NCI-H187 (cell line): Measurements from ENCODE around the gene ANKRD2.
"Not testable (repeated sequence)": the region's sequence is repeated elsewhere in the genome, so short reads cannot be mapped to it uniquely, and the experiment has no call there.

Experiments used
- DNase-seq, 2 experiments: peaks; one replicate each; lab custom pipeline; 2025; lab: John Stamatoyannopoulos, UW

ANKRD2 gene, protein sequence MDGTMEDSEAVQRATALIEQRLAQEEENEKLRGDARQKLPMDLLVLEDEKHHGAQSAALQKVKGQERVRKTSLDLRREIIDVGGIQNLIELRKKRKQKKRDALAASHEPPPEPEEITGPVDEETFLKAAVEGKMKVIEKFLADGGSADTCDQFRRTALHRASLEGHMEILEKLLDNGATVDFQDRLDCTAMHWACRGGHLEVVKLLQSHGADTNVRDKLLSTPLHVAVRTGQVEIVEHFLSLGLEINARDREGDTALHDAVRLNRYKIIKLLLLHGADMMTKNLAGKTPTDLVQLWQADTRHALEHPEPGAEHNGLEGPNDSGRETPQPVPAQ

DNA sequence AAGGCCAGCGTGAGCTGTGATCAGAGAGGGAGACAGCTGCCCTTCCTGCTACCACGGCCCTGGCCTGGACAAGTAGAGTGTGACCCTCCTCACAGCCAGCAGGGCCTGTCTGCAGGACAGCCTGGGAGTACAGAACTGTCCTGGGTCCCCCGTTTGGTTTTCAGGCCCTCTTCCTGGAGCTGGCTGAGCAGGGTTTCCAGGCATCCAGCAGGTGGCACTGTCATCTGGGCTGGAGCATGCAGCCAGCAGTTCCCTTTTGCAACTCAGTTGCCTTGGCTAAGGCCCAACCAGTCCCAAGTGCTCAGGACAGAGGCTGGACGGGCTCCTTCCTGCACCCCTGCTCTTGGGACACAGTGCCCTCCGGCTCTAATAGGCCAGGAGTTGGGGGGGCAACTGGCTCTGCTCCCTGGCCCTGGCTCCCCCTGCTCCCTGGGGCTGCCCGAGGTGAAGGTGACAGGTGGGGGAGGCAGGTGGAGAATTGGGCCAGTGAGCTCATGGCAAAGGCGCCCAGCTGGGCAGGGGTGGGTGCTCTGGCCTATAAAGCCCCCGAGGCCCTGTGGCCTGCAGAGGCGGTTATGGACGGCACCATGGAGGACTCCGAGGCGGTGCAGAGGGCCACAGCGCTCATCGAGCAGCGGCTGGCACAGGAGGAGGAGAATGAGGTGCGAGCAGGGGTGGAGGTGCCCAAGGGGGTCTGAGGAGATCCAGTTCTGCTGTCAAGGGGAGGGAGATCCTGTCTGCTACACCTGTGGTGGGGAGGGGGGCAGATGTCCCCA lies at the start of gene ANKRD2:
Gene ANKRD2, plus strand, starts transcription at position 566 of the 776 bp plus-strand sequence. Its CDS starts 10 bp downstream, at position 576.
- DNase-seq, result no peak

DNA sequence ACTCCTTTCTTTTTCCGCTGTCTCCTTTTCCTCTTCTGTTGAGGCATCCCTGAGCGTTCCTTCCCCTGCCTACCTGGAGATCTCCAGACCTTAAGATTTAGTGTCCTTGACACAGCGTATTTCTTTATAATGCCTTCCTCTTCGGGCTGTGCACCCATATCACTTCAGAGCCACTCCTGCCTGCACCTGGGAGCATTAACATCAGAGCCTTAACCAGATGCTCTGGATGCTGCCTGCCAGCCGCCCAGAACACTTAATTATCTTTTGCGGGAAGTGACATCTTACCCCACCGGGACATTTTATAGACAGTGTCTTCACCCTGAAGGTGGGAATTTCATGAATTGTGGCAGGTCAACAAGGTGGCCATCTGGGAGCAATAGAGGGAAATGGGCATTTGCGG lies 49.6 kb upstream of the ANKRD2 start:
- no peak for DNase-seq

GRCh38 chr10:97525086-97525485 lies 47.5 kb upstream of the ANKRD2 start:
- DNase-seq, result no peak

DNA sequence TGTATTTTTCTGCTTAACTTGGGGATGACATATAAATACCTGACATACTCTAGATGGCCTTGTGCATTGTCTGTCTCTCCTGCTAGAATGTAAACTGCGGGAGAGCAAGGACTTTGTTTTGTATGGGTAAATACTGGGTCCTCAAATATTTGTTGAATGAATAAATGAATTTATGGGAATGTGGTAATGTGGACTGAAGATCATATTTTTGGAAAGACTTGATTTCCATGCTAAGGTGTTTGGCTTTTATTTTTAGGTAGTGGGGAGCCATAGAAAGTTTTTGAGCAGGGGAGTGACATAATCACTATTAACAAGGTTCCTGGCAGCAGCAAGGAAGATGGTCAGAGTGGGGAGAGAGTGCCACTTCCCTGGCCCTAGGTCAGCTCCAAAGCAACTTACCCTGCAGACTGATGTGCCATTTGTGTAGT lies 46.9 kb upstream of the ANKRD2 start:
- DNase-seq, result no peak

DNA sequence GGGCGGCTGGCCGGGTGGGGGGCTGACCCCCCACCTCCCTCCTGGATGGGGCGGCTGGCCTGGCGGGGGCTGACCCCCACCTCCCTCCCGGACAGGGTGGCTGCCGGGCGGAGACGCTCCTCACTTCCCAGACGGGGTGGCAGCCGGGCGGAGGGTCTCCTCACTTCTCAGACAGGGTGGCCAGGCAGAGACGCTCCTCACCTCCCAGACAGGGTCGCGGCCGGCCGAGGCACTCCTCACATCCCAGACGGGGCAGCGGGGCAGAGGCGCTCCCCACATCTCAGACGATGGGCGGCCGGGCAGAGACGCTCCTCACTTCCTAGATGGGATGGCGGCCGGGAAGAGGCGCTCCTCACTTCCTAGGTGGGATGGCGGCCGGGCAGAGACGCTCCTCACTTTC lies 43.7 kb upstream of the ANKRD2 start:
- DNase-seq, result not testable (repeated sequence)

- no peak for DNase-seq
Observed at GRCh38 chr10:97529685-97530465, 42.7 kb upstream of the ANKRD2 start.

GRCh38 chr10:97531401-97531986 lies 41.1 kb upstream of the ANKRD2 start:
- no peak for DNase-seq

DNA sequence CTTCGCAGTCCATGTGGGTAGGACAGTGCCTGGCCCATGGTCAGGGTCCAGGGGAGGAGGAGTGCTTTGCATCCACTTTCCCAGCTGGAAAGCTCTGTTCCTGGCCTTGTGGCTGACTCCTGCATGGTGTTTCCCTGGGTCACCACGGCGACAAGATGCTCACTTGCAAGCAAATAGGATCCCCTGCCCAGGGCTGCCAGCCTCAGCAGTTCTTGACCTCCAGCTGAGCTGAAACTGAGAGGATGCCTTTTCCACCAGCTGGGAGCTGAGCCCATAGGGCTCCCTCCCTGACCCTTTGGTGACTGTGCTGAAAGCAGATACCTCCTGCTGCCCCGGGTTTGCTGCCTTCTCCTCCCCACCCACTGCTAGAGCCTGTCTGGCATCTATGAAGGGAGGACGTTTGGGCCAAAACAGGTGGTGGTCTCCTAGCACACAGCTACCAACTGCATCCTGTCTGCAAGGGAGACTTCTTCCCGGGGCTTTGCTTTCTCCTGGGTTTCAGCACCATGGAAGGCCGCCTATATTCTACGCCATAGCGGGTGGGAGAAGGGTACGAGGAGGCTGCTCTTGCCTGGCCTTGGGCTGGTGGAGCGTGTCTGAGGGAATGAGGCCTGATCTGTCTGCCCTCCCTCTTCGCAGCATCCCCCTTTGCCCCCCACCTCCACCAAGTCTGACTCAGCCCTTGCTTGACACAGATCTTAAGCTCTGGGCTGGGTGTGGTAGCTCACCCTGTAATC lies 39.5 kb upstream of the ANKRD2 start:
- DNase-seq, result no peak

DNA sequence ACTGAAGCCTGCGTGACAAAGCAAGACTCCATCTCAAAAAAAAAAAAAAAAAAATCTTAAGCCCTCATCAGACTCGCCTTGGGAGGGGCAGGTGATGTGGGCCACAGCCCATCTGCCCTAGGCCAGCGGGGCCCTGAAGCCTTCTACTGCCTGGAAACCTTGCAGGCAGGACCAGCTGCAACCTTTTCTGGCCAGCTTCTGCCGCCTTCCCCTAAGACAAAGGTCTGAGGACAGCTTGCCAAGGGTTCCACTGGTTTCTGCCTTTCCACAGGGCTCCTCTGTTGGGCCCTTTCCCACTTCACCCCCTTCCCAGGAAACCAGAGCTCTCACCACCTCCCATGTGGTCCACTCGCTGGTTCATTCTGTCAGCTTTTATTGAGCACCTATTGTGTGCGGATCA lies 38.7 kb upstream of the ANKRD2 start:
- no peak for DNase-seq

DNA sequence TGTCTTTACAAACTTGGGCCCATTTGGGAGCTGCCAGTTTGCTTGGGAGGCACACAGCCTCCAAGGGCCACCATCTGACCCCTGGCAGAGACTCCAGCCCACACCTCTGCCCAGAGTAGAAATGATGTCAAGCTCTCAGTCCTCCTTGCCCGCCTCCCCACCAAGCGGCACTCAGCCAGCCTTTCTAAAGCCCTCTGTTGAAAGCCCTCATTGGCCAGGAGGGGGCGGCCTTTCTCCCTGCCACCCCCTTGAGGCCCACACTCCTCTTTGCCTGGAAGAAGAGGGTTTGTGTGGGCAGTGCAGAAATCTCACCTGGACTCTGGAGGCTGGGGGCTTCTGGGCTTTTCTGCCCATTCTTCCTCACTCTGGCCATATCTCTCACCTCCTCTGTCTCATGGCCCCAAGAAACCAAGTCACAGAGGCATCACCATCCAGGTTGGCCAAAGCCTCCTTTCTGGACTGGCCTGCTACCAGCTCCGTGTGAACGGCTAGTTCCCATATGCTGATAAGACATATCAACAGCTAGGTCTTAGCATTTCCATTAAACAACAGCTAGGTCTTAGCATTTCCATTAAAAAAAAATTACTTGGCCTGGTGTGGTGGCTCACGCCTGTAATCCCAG lies 37.7 kb upstream of the ANKRD2 start:
- no peak for DNase-seq

DNA sequence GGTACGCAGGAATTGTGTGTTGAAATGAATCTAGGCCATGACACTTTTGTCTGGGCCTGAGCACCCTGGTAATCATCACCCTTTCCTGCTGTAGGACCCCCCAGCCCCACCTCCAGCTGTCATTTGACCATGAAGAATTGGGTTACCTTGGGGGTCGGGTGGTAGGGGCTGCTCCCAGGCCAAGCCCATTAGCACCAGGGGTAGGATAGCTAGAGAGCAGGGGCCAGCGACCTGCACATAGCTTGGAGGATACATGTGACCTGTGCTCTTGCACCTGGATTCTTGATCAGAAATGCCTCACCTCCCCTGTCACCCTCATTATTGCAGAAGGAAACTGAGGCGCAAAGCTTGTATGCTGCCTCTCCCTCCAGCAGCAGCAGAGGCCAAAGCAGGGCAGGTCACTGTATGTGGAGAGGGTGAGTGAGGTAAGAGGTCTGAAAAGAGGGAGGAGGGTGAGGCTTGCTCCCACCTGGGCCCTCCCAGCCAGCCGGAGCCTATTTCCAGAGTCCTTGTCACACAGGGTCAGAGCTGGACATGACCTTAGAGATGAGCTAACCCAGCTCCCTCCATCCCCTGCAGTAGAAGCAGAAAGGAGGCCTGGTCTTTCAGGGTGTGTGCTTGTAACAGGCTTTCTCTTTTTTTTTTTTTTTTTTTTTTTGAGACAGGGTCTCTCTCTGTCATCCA lies 35.3 kb upstream of the ANKRD2 start:
- DNase-seq, result no peak

DNA sequence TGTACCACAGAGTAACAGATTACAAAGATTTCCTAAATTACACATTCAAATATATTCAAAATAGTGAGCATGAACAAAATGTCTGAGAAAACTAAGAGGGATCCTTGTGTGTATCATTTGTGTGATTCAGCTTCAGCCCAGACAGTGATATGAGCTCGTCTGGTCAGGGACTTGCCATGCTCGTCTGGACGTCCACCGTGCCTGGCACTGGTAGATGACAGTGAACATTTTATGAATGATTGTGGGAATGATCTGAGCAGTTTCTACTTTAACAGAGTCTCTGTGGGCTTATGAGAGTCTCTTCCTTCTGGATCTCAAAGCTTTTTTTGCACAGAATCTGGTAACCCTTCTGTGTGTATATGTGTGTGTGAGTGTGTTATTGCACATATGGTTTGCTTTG lies 34.2 kb upstream of the ANKRD2 start:
- no peak for DNase-seq

DNA sequence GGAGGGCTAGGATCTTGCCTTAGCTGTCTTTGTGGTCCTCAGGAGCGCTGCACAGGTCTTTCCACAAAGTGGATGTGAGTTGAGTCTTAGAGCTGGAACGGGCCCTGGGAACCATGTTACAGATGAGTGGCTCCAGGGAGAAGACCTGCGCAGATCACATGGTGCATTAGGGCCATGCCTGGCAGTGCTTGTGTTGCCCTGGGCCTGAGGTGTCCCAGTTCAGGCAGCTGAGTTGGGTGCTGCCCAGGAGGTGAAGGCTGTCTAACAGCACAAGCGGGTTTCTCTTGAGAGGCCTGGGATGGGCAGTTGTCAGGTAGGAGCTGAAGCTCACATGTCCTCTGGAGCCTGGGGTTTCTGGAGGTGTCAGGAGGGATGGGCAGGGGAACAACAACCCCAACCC lies 33.7 kb upstream of the ANKRD2 start:
- DNase-seq, result no peak

GRCh38 chr10:97539523-97540200 lies 32.9 kb upstream of the ANKRD2 start:
- DNase-seq, result no peak

GRCh38 chr10:97540669-97541500 lies 31.7 kb upstream of the ANKRD2 start:
- DNase-seq, result no peak

DNA sequence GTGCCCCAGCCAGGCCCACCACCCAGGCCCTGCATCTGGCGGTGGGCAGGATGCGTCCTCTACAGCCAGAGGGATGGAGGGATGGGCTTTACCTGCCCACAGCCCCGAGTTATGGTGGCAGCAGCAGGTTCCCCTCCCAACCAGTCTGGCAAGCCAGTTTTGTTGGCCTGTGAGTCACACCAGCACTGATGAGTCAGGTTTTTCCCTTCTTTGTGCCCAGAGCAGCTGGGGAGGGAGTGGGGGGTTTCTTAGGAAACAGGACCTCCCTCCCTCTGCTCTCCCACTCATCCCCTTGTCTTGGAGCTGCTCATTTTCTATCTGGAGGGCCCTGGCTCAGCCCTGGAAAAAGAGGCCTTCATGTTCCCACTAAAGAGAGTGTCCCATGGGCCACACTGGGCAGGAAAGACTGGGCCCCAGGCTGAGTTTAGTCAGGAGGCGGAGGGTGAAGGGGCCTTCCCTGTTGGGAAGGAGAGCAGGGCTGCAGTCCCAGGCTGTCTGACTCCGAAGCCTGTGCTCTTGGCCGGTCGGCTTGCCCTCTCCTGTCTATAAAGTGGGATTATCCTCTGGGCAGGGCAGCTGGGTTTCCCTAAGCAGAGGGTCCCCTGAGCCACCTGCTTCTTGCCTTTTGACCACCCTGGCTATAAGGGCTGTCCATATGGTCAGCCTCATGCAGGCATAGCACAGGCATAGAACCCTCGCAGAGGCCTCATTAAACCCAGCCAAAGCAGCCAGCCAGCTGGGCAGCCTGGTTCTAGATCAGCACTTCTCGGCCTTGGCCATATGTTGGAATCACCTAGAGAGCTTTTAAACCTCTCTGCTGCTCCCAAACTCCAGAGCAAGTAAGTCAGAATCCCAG lies 30.2 kb upstream of the ANKRD2 start:
- no peak for DNase-seq

GRCh38 chr10:97543025-97543546 lies 29.5 kb upstream of the ANKRD2 start:
- DNase-seq, result no peak
